HK-2 (cell line): Measurements from ENCODE around the gene GULP1.

ENCODE experiments used
- DNase-seq: peaks from one replicate; pipeline ENCODE4 v3.0.0-alpha.2; 2018; ENCODE audit not compliant: unreplicated experiment

GULP1 gene

DNA sequence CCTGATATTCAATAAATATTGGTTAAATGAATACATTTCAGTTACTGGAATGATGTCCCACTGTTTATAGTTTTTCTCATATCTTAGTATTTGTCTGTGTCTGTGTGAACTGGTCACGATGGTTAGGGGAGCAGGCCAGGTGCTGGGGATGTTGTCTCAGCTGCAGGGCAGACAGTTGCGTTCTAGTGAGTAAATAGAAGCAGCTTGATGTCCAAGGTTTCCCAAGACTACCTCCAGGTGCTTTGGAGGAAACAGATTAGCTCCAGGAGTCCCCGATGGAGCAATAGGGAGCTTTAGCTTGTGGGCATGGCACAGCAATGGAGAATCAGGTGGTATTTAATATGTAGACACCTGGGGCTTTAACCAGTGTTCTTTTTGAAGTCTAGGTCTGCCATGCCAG is 75.5 kb downstream of the GULP1 start:
- DNase-seq = no peak

DNA sequence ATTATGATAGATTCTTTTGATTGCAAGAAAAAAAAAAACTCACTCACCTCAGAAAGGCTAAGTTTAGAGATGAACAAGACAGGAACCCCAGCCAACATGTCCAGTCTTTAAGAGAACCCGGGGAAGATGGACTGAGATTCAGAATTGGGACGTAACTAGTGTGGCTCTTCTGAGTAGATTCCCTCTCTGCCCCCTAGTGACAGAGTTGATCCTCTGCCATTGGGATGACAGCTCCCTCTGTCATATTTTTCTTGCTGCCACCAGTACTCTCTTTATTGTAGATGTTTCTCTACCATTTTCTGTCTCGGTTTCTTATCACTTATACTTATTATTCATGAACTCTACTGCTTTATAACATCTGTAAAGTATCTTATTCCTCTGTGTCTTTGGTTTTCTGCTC is 77.7 kb downstream of the GULP1 start:
- DNase-seq = no peak

GRCh38 chr2:188378371-188378950 is 86.8 kb downstream of the GULP1 start:
- no peak for DNase-seq

GRCh38 chr2:188379748-188380147 is 88.1 kb downstream of the GULP1 start:
- DNase-seq = no peak

- DNase-seq = no peak
These were observed 88.6 kb downstream of the GULP1 start for GRCh38 chr2:188380280-188380679.

DNA sequence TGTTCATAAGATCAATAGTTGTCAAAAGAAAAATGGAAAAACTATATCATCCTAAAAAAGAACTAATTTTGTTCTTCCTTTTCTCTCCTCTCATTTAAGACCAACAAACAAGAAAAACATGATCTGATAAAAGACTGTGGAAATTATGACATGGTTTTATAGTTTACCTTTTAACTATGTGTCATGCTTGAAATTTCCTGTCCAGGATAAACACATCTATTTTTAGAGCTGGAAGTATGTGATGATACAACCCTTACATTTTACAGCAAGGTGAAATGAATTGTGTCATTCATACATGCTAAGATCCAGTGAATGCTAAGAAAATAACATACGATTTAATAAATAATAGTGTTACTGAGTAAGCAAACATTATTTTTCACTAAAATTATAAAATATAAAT is 89.9 kb downstream of the GULP1 start:
- no peak for DNase-seq

- DNase-seq = no peak
These were observed 90.4 kb downstream of the GULP1 start for GRCh38 chr2:188382107-188382506.

GRCh38 chr2:188383158-188383557 is 91.5 kb downstream of the GULP1 start:
- DNase-seq = no peak

DNA sequence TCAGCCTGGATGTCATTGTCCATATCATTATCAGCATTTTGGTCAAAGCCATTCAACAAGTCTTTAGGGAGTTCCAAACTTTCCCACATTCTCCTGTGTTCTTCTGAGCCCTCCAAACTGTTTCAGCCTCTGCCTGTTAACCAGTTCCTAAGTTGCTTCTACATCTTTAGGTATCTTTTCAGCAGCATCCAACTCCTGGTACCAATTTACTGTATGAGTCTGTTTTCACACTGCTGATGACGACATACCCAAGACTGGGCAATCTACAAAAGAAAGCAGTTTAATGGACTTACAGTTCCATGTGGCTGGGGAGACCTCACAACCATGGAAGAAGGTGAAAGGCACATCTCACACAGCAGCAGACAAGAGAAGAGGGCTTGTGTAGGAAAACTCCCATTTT is 94.2 kb downstream of the GULP1 start:
- no peak for DNase-seq

DNA sequence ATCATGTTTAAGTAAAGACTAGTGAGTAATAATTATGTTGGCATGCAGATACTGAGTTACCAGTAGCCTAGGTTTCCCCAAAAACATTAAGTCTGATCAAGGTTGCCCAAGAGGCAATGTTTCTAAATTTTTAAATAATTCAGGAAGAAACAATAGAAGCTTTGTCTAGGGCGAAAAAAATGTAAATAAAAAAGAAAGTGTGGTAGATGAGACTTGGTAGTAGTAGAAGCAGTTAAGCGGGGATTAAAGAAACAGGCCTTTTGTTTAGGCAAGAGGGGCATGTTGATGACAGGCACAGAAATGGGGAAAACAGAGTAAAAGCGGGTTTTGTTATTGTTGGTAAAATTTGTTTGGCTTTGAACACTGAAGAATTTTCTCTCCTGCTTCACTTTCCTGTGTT is 97.2 kb downstream of the GULP1 start:
- no peak for DNase-seq

GRCh38 chr2:188391354-188391753 is 99.7 kb downstream of the GULP1 start:
- DNase-seq = no peak

DNA sequence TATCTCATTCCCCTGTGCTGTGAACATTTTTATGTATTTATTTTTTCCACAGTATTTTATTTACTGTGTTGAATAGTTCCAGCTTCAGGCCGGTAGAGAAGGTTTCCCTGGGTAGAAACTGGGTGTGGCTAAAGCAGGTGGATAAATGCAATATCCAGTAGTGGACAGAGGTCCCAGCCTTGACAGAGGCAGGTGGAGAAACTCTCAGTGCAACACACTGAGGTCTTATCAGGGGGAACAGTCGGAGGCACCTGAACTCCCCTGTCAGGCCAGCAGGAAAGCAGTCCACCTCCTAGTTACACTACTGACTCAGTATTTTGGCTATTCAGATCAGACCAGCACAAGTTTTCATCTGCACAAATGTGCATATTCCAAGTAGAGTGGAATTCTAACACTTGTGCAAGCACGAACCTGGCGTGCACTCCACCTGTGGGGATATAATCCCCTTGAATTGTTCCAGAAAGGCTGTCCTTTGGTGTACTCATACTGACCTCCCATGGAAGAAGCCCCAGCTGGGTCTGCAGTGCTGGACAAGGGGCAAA is 103.3 kb downstream of the GULP1 start:
- DNase-seq = no peak

DNA sequence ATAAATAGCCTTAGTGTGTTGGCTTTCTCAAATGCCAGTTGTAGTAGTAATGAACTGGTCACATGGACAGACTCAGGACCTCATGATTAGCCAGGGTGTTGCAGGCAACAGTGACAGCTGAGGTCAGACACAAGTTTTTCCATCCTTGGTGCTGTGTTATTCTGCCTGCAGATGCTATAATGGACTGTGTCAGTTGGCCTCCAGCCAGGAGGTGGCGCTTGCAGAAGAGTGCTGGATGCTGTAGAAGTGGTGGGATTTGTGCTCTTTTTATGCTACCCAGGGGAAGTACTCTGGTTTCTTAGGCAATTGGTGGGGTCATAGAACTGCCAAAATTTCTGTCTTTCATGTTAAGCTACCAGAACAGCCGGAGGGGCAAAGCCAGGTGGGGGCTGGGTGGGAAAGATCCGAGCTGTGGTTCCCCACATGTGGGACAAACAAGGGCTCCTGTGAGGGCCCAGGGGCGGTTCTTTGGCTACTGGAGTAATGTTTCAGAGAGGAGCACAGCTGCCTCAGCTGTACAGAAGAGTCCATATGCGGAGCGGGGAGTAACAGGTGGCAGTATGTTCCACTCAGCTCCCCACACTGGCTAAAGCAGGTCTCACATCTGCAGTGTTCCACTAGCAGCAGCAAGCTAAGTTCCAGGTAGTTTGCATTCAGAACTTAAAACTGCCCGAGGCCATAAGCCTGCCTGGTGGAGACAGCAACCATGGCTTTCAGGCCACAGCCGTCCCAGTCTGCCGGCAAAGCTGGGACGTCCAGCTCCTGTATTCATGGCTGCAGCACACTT is 104.4 kb downstream of the GULP1 start:
- DNase-seq = no peak

DNA sequence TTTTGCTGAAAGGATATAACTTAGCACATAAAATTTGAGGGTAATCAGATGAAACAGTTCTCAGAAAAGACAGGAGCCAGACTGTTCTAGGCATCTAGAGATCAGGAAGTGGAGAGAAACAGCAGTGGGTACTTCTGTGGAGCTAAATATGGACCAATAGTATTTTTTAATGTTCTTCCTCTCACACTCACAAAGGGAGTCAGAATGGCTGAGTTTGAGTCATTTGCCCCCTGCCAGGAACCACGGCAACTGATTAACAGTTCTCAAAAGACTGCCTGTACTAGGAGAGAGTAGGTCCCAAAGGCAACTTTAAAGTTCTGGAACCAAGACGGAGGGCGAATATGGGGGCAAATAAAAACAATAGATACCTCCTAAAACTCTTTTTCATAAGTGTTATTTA is 107.5 kb downstream of the GULP1 start:
- DNase-seq = peak; percentile 56

DNA sequence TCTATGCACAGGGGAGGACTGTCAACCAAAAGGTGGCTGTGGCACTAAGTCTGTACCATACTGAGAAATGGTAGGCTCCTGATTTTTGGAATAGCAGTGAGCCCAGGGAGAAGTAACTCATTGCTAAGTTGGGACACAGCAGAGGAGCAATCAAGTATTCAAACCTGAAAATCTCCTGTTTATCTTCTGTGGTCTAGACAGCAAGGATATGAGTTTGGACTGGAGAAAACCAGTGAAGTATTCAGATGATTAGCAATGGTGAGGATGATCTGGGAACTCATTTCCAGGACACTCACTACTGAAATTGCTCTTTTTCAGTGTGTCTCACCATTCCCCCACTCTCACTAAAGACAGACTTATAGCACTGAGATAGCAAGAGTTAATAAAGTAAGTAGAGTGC is 112.0 kb downstream of the GULP1 start:
- no peak for DNase-seq

DNA sequence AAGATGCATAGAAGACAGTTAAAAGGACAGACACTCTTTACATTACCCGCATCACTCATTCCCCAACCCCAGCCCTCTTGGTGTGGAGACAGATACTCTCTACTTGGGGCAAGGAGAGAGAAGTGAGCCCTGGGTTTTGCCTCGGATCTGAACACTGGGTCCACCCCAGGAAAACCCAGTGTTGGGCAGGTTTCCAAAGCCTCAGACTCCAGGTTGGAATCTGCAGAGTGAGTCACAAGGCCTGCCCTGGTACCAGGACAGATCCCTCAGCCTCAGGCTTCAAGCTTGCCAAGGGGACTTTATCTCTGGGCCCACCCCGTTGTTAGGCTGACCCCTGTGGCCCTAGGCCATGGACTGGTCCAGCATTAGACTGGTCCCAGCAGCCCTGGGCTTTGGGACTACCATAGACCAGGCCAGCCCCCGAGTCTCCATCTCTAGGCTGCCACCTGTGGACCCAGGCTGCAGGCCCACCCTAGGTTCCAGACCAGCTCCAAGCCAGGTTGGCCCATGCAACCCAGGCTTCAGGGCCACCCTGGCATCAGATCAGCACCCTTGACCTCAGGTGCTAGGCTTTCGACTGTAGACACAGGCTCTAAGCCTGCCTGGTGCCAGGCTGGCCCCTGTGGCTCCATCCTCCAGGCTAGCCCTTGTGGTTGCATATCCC is 112.8 kb downstream of the GULP1 start:
- peak; percentile 26 for DNase-seq

- no peak for DNase-seq
These were observed 114.7 kb downstream of the GULP1 start for GRCh38 chr2:188406414-188406813.

- DNase-seq = no peak
These were observed 119.0 kb downstream of the GULP1 start for GRCh38 chr2:188410504-188411235.

DNA sequence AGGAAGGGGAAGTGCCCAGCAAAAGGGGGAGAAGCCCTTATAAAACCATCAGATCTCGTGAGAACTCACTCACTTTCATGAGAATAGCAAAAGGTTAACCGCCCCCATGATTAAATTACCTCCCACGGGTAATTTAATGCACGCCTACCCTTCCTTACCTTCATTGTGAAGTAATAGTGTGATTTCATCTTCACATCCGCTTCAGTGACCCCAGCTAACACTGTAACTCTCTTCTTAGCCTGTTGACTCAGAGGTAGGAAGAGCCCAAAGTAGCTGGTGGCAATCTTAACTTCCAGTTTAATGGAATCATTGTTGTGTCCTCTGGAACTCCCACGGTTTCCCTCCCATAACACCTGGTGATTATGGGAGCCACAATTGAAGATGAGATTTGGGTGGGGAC is 120.5 kb downstream of the GULP1 start:
- DNase-seq = no peak

- DNase-seq = no peak
These were observed 122.7 kb downstream of the GULP1 start for GRCh38 chr2:188414411-188414810.

GRCh38 chr2:188414869-188415753 is 123.4 kb downstream of the GULP1 start:
- no peak for DNase-seq
